ENCODE data around the gene PLOD1.

The PLOD1 gene

GRCh38 chr1:11998636-11999035 is 64.1 kb downstream of the PLOD1 start:
- no peaks in the 10 kb centered on the region for H3K9me2 ChIP-seq (replicated peaks; ENCODE audit: insufficient read depth, low read length)
- H3K9me3 ChIP-seq (ENCODE audit: insufficient read depth, low read length), result no peaks in the 10 kb centered on the region
- no peak overlapping the region for H3K27ac ChIP-seq (ENCODE audit: low read depth, low read length)
- H3K4me3 ChIP-seq (ENCODE audit: insufficient read depth, low read length, poor library complexity, severe bottlenecking), result no peak overlapping the region
- H4K20me1 ChIP-seq (ENCODE audit: low read depth, low read length), result no peaks in the 10 kb centered on the region
- H3K9ac ChIP-seq (ENCODE audit: low read length), result no peak overlapping the region
- H3K27me3 ChIP-seq (ENCODE audit: low read length), result no peaks in the 10 kb centered on the region
- TF ChIP-seq EZH2phosphoT487 (conservative IDR thresholded peaks at IDR 0.05; ENCODE audit: low read length), result no peak
- no peak for TF ChIP-seq CTCF (IDR thresholded peaks at IDR 0.05; ENCODE audit: insufficient read depth, low read length, poor library complexity, severe bottlenecking)
- no peak overlapping the region for H2AFZ ChIP-seq (ENCODE audit: low read depth, low read length, severe bottlenecking)
- no peak overlapping the region for H3K4me2 ChIP-seq (ENCODE audit: low read depth, low read length, poor library complexity, severe bottlenecking)
- 0 out of 2 replicates have a peak, but pooled peaks cover 2% of the 10 kb centered on the region for H3K36me3 ChIP-seq (ENCODE audit: low read length)
- no peaks in the 10 kb centered on the region for H3K79me2 ChIP-seq (ENCODE audit: insufficient read depth, low read length)
- H3F3A ChIP-seq (ENCODE audit: insufficient read depth), result no peaks in the 10 kb centered on the region

- Histone ChIP-seq H3K79me2 (ENCODE audit: insufficient read depth, low read length) (no peaks in the 10 kb centered on the region), H3K9ac (ENCODE audit: low read length) (no peak overlapping the region), H3K36me3 (ENCODE audit: low read length) (0 out of 2 replicates have a peak, but pooled peaks cover 2% of the 10 kb centered on the region), H3K4me2 (ENCODE audit: low read depth, low read length, poor library complexity, severe bottlenecking) (no peak overlapping the region), H3K4me3 (ENCODE audit: insufficient read depth, low read length, poor library complexity, severe bottlenecking) (no peak overlapping the region), H2AFZ (ENCODE audit: low read depth, low read length, severe bottlenecking) (no peak overlapping the region), H3K27ac (ENCODE audit: low read depth, low read length) (no peak overlapping the region), H3F3A (ENCODE audit: insufficient read depth) (no peaks in the 10 kb centered on the region), H4K20me1 (ENCODE audit: low read depth, low read length) (no peaks in the 10 kb centered on the region), H3K27me3 (ENCODE audit: low read length) (no peaks in the 10 kb centered on the region), H3K9me3 (ENCODE audit: insufficient read depth, low read length) (no peaks in the 10 kb centered on the region), H3K9me2 (replicated peaks; ENCODE audit: insufficient read depth, low read length) (no peaks in the 10 kb centered on the region)
- TF ChIP-seq EZH2phosphoT487 (conservative IDR thresholded peaks at IDR 0.05; ENCODE audit: low read length) (no peak), CTCF (IDR thresholded peaks at IDR 0.05; ENCODE audit: insufficient read depth, low read length, poor library complexity, severe bottlenecking) (no peak)
Measured at GRCh38 chr1:11999236-11999635, 64.7 kb downstream of the PLOD1 start.

GRCh38 chr1:12001249-12001917 is 66.9 kb downstream of the PLOD1 start:
- Histone ChIP-seq H3K27me3 (ENCODE audit: low read length) (no peaks in the 10 kb centered on the region), H4K20me1 (ENCODE audit: low read depth, low read length) (no peaks in the 10 kb centered on the region), H3K9ac (ENCODE audit: low read length) (no peak overlapping the region), H3K36me3 (ENCODE audit: low read length) (0 out of 2 replicates have a peak, but pooled peaks cover 2% of the 10 kb centered on the region), H2AFZ (ENCODE audit: low read depth, low read length, severe bottlenecking) (no peak overlapping the region), H3F3A (ENCODE audit: insufficient read depth) (no peaks in the 10 kb centered on the region), H3K9me2 (replicated peaks; ENCODE audit: insufficient read depth, low read length) (no peaks in the 10 kb centered on the region), H3K79me2 (ENCODE audit: insufficient read depth, low read length) (no peaks in the 10 kb centered on the region), H3K4me3 (ENCODE audit: insufficient read depth, low read length, poor library complexity, severe bottlenecking) (no peak overlapping the region), H3K9me3 (ENCODE audit: insufficient read depth, low read length) (no peaks in the 10 kb centered on the region), H3K27ac (ENCODE audit: low read depth, low read length) (no peak overlapping the region), H3K4me2 (ENCODE audit: low read depth, low read length, poor library complexity, severe bottlenecking) (no peak overlapping the region)
- TF ChIP-seq EZH2phosphoT487 (conservative IDR thresholded peaks at IDR 0.05; ENCODE audit: low read length) (no peak), CTCF (IDR thresholded peaks at IDR 0.05; ENCODE audit: insufficient read depth, low read length, poor library complexity, severe bottlenecking) (peak; percentile 66)
